ENCODE results near the gene SYTL1.
A peak's percentile ranks its signal among the peaks of the same experiment; 100 is the strongest.

Gene SYTL1

DNA sequence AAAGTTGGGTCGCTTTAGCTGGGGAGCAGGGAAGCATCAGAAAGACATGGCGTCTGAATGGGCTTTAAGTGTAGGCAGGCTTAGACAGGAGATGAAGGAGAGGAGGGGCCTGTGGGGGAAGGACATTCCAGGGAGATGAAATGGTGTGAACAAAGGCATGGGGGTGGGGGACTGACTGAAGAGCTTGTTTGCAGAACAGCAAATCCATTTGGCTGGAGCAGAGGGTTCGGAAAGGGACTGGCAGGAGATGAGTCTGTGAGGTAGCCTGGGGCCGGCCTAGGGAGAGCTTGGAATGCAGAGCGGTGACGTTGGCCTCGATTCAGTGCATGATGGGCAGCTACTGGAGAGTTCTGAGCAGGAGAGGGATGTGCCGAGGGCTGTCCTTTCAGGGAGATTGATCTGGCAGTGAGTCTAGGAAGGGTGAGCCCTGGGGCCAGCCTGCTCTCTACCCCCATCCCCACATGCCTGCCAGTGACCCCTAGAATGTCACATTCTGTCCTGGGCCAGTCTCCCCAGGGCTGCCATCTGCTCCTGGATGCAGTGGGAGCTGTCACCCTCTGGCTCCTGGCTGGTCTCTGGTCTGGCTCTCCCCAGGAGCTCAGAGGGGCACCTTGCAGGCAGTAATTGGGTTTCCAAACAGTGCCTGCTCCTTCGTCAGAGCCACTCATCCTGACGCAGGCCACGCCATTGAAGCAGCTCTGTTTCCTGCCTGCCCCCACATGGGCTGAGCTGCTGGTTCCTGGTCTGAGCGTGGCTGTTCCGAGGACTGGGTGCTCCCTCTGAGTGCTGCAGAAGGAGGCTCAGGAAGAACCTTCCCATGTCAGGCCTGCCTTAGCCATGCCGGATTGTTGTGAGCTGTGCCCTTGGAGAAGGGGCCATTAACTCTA, 42.2 kb upstream of the SYTL1 start:
- no peak for DNase-seq
- Histone ChIP-seq H3K79me2 (ENCODE audit: low read length) (no peaks in the 10 kb centered on the region), H3K9ac (ENCODE audit: low read length) (no peak overlapping the region), H4K20me1 (ENCODE audit: insufficient read depth, low read length) (no peaks in the 10 kb centered on the region), H3K4me2 (ENCODE audit: low read depth, low read length) (no peak overlapping the region), H3K9me2 (replicated peaks; ENCODE audit: insufficient read depth, low read length) (no peaks in the 10 kb centered on the region), H3K36me3 (replicated peaks; ENCODE audit: insufficient read depth, low read length) (no peaks in the 10 kb centered on the region), H3F3A (ENCODE audit: insufficient read depth, low read length) (no peaks in the 10 kb centered on the region), H3K4me1 (ENCODE audit: low read length) (no peaks in the 10 kb centered on the region), H2AFZ (ENCODE audit: low read length) (no peak overlapping the region), H3K4me3 (ENCODE audit: low read length) (no peak overlapping the region), H3K9me3 (replicated peaks; ENCODE audit: insufficient read depth, low read length) (no peaks in the 10 kb centered on the region), H3K27ac (ENCODE audit: low read length) (no peak overlapping the region), H3K27me3 (replicated peaks; ENCODE audit: insufficient read depth, low read length) (no peaks in the 10 kb centered on the region)
- TF ChIP-seq CTCF (IDR thresholded peaks at IDR 0.05; ENCODE audit: low read length), result no peak
- TF ChIP-seq EZH2 (optimal IDR thresholded peaks at IDR 0.05; ENCODE audit: low read depth, low read length), result no peak
- no peak for TF ChIP-seq EZH2phosphoT487 (IDR thresholded peaks at IDR 0.05; ENCODE audit: low read length)

- H3K27me3 ChIP-seq (replicated peaks; ENCODE audit: insufficient read depth, low read length), result no peaks in the 10 kb centered on the region
- H3K4me1 ChIP-seq (ENCODE audit: low read length), result no peaks in the 10 kb centered on the region
- no peaks in the 10 kb centered on the region for H3K9me3 ChIP-seq (replicated peaks; ENCODE audit: insufficient read depth, low read length)
- H4K20me1 ChIP-seq (ENCODE audit: insufficient read depth, low read length), result no peaks in the 10 kb centered on the region
- H2AFZ ChIP-seq (ENCODE audit: low read length), result no peak overlapping the region
- H3K79me2 ChIP-seq (ENCODE audit: low read length), result no peaks in the 10 kb centered on the region
- no peaks in the 10 kb centered on the region for H3F3A ChIP-seq (ENCODE audit: insufficient read depth, low read length)
- TF ChIP-seq EZH2 (optimal IDR thresholded peaks at IDR 0.05; ENCODE audit: low read depth, low read length), result no peak
- peak; percentile 88 for TF ChIP-seq CTCF (IDR thresholded peaks at IDR 0.05; ENCODE audit: low read length)
- no peak for TF ChIP-seq EZH2phosphoT487 (IDR thresholded peaks at IDR 0.05; ENCODE audit: low read length)
- H3K27ac ChIP-seq (ENCODE audit: low read length), result no peak overlapping the region
- no peak overlapping the region for H3K4me3 ChIP-seq (ENCODE audit: low read length)
- DNase-seq, result peak; percentile 43
- no peaks in the 10 kb centered on the region for H3K36me3 ChIP-seq (replicated peaks; ENCODE audit: insufficient read depth, low read length)
- no peak overlapping the region for H3K9ac ChIP-seq (ENCODE audit: low read length)
- H3K9me2 ChIP-seq (replicated peaks; ENCODE audit: insufficient read depth, low read length), result no peaks in the 10 kb centered on the region
- H3K4me2 ChIP-seq (ENCODE audit: low read depth, low read length), result no peak overlapping the region
These were observed 41.3 kb upstream of the SYTL1 start for GRCh38 chr1:27300341-27301051.

- H3K27ac ChIP-seq (ENCODE audit: low read length), result no peak overlapping the region
- no peak overlapping the region for H3K4me3 ChIP-seq (ENCODE audit: low read length)
- DNase-seq, result no peak
- H3K36me3 ChIP-seq (replicated peaks; ENCODE audit: insufficient read depth, low read length), result no peaks in the 10 kb centered on the region
- H3K4me2 ChIP-seq (ENCODE audit: low read depth, low read length), result no peak overlapping the region
- no peaks in the 10 kb centered on the region for H3K79me2 ChIP-seq (ENCODE audit: low read length)
- no peaks in the 10 kb centered on the region for H3K4me1 ChIP-seq (ENCODE audit: low read length)
- TF ChIP-seq CTCF (IDR thresholded peaks at IDR 0.05; ENCODE audit: low read length), result no peak
- TF ChIP-seq EZH2phosphoT487 (IDR thresholded peaks at IDR 0.05; ENCODE audit: low read length), result no peak
- TF ChIP-seq EZH2 (optimal IDR thresholded peaks at IDR 0.05; ENCODE audit: low read depth, low read length), result no peak
- H3K9me3 ChIP-seq (replicated peaks; ENCODE audit: insufficient read depth, low read length), result no peaks in the 10 kb centered on the region
- no peak overlapping the region for H2AFZ ChIP-seq (ENCODE audit: low read length)
- no peak overlapping the region for H3K9ac ChIP-seq (ENCODE audit: low read length)
- H4K20me1 ChIP-seq (ENCODE audit: insufficient read depth, low read length), result no peaks in the 10 kb centered on the region
- H3F3A ChIP-seq (ENCODE audit: insufficient read depth, low read length), result no peaks in the 10 kb centered on the region
- no peaks in the 10 kb centered on the region for H3K9me2 ChIP-seq (replicated peaks; ENCODE audit: insufficient read depth, low read length)
- no peaks in the 10 kb centered on the region for H3K27me3 ChIP-seq (replicated peaks; ENCODE audit: insufficient read depth, low read length)
These were observed 40.8 kb upstream of the SYTL1 start for GRCh38 chr1:27301052-27301422.

Measured in MM.1S (cell line).